Mesothelial cell of epicardium (in vitro differentiated cells): Measurements from ENCODE around the gene PGAM1. TPM values are rescaled to one million over a fixed set of nuclear protein-coding genes. Genes with fewer than 3 reads are reported as not detected.

ENCODE experiments used
- DNase-seq, 2 experiments: peaks; one replicate each; pipeline ENCODE4 v3.0.0; 2021; ENCODE audit warnings: low spot score in 2 of 2; ENCODE audit not compliant: unreplicated experiment in 2 of 2
- H3K27ac Mint-ChIP-seq: 2 replicates; pipeline ENCODE4 v1.8.0; 2021; ENCODE audit warnings: mixed read lengths
- H3K27me3 Mint-ChIP-seq: 2 replicates; pipeline ENCODE4 v1.8.0; 2021; ENCODE audit warnings: low read depth, mixed read lengths
- H3K36me3 Mint-ChIP-seq: 2 replicates; pipeline ENCODE4 v1.8.0; 2021; ENCODE audit warnings: mixed read lengths
- H3K4me1 Mint-ChIP-seq: 2 replicates; pipeline ENCODE4 v1.8.0; 2021; ENCODE audit warnings: mixed read lengths
- H3K4me3 Mint-ChIP-seq: 2 replicates; pipeline ENCODE4 v1.8.0; 2021; ENCODE audit warnings: mild to moderate bottlenecking, moderate library complexity, mixed read lengths
- H3K9me3 Mint-ChIP-seq: 2 replicates; pipeline ENCODE4 v1.8.0; 2021; ENCODE audit warnings: mixed read lengths
- total RNA-seq: library from RNA; stranded (reverse); gene quantifications from 3 replicates; pipeline ENCODE4 v1.2.1, GENCODE V29; 2021
- TF ChIP-seq, protein P1 (sequence below): fragments of 200-600 bp; sonication (generic); IDR thresholded peaks from one replicate; pipeline ENCODE4 v1.5.0; 2021; ENCODE audit warnings: antibody characterized with exemption; ENCODE audit not compliant: unreplicated experiment

Gene PGAM1
- total RNA-seq, 1 donor from 2014 or later: 188 TPM

DNA sequence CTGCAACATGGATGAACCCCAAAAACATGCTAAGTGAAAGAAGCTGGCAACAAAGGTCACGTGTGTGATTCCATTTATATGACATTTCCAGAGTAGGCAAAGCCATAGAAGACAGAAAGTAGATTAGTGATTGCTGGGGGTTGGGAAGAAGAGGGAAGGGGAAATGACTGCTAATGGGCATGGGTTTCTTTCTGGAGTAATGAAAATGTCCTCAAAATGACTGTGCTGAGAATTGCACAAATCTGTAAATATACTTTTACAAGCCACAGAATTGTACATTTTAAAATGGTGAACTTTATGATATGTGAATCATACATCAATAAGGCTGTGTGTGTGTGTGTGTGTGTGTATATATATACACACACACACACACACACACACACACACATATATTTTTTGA, 56.4 kb downstream of the PGAM1 start:
- no peak overlapping the region for H3K27ac Mint-ChIP-seq
- TF ChIP-seq, protein P1, sequence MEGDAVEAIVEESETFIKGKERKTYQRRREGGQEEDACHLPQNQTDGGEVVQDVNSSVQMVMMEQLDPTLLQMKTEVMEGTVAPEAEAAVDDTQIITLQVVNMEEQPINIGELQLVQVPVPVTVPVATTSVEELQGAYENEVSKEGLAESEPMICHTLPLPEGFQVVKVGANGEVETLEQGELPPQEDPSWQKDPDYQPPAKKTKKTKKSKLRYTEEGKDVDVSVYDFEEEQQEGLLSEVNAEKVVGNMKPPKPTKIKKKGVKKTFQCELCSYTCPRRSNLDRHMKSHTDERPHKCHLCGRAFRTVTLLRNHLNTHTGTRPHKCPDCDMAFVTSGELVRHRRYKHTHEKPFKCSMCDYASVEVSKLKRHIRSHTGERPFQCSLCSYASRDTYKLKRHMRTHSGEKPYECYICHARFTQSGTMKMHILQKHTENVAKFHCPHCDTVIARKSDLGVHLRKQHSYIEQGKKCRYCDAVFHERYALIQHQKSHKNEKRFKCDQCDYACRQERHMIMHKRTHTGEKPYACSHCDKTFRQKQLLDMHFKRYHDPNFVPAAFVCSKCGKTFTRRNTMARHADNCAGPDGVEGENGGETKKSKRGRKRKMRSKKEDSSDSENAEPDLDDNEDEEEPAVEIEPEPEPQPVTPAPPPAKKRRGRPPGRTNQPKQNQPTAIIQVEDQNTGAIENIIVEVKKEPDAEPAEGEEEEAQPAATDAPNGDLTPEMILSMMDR: no peak
- H3K4me3 Mint-ChIP-seq: no peak overlapping the region
- no peaks in the 10 kb centered on the region for H3K27me3 Mint-ChIP-seq
- no peaks in the 10 kb centered on the region for H3K4me1 Mint-ChIP-seq
- no peak for DNase-seq
- no peaks in the 10 kb centered on the region for H3K9me3 Mint-ChIP-seq
- peaks cover 12% of the 10 kb centered on the region for H3K36me3 Mint-ChIP-seq

Other genes starting within 250 kb of the PGAM1 start
- gene SLIT1, start 240.2 kb upstream of the PGAM1 start, total RNA-seq: 0.27 to 0.40 TPM (median 0.40 TPM) in 3 replicates
- 19.4 to 22.8 TPM (median 22.6 TPM) in 3 replicates for gene ARHGAP19, start 133.6 kb upstream of the PGAM1 start, total RNA-seq
- gene FRAT1, start 106.9 kb upstream of the PGAM1 start, total RNA-seq: 2.4 to 2.9 TPM (median 2.4 TPM) in 3 replicates
- 8.9 to 9.2 TPM (median 9.0 TPM) in 3 replicates for gene FRAT2, start 91.5 kb upstream of the PGAM1 start, total RNA-seq
- 35.7 to 42.4 TPM (median 41.9 TPM) in 3 replicates for gene RRP12, start 24.9 kb upstream of the PGAM1 start, total RNA-seq
- 28.2 to 31.2 TPM (median 30.6 TPM) in 3 replicates for gene EXOSC1, start 19.8 kb downstream of the PGAM1 start, total RNA-seq
- 36.9 to 41.4 TPM (median 39.7 TPM) in 3 replicates for gene ZDHHC16, start 20.0 kb downstream of the PGAM1 start, total RNA-seq
- gene MMS19, start 72.2 kb downstream of the PGAM1 start, total RNA-seq: 82.5 to 88.1 TPM (median 84.9 TPM) in 3 replicates
- gene UBTD1, start 72.7 kb downstream of the PGAM1 start, total RNA-seq: 9.1 to 9.4 TPM (median 9.4 TPM) in 3 replicates
- gene ANKRD2, start 146.6 kb downstream of the PGAM1 start, total RNA-seq: 0.20 to 0.24 TPM (median 0.20 TPM) in 3 replicates
- 0.31 to 0.50 TPM (median 0.40 TPM) in 3 replicates for gene HOGA1, start 158.2 kb downstream of the PGAM1 start, total RNA-seq
- not detected in 3 replicates for gene C10orf62, start 163.5 kb downstream of the PGAM1 start, total RNA-seq
- 15.4 to 17.3 TPM (median 16.4 TPM) in 3 replicates for gene MORN4, start 207.3 kb downstream of the PGAM1 start, total RNA-seq
- gene PI4K2A, start 214.5 kb downstream of the PGAM1 start, total RNA-seq: 18.4 to 20.1 TPM (median 18.7 TPM) in 3 replicates